CD14-positive monocyte (primary cell): Measurements from ENCODE around the gene ZNF467. TPM values are rescaled to one million over a fixed set of nuclear protein-coding genes. Genes with fewer than 3 reads are reported as not detected.

Source experiments
- DNase-seq, 3 donors: peaks; one replicate each; pipeline ENCODE4 v3.0.0-alpha.2; 2011 to 2022
- H2AFZ ChIP-seq: 2 replicates; pipeline ENCODE4 v1.6.0; 2012; ENCODE audit warnings: mild to moderate bottlenecking, low read depth, low read length, inconsistent platforms; ENCODE audit not compliant: insufficient read depth, poor library complexity, severe bottlenecking
- H3K27ac ChIP-seq, 2 donors: 1 replicate in 1 of 2; 2 replicates in 1 of 2; pipeline ENCODE4 v1.5.1; 2012 to 2013; ENCODE audit warnings: low read length in 2 of 2, control low read depth in 1 of 2, inconsistent platforms in 1 of 2, low read depth in 1 of 2, mild to moderate bottlenecking in 1 of 2
- H3K27me3 ChIP-seq, 2 donors: one replicate each; pipeline versions ENCODE4 v1.6.0 to v1.6.1; 2011 to 2013; ENCODE audit warnings: low read length in 2 of 2; ENCODE audit not compliant: control insufficient read depth in 2 of 2, insufficient read depth in 2 of 2
- H3K36me3 ChIP-seq, 2 donors: replicated peaks in 1 of 2; 1 replicate in 1 of 2; 2 replicates in 1 of 2; pipeline versions ENCODE4 v1.5.1 to v1.6.1; 2012 to 2013; ENCODE audit warnings: low read length in 2 of 2, control low read depth in 1 of 2, inconsistent platforms in 1 of 2, mild to moderate bottlenecking in 1 of 2; ENCODE audit not compliant: insufficient read depth in 2 of 2, control insufficient read depth in 1 of 2
- H3K4me1 ChIP-seq, 2 donors: 1 replicate in 1 of 2; 2 replicates in 1 of 2; pipeline versions ENCODE4 v1.5.1 to v1.6.1; 2012 to 2013; ENCODE audit warnings: low read length in 2 of 2, control low read depth in 1 of 2, inconsistent platforms in 1 of 2, mild to moderate bottlenecking in 1 of 2, moderate library complexity in 1 of 2; ENCODE audit not compliant: insufficient read depth in 2 of 2, control insufficient read depth in 1 of 2
- H3K4me2 ChIP-seq: replicated peaks from 2 replicates; pipeline ENCODE3; 2012; ENCODE audit warnings: low read length, moderate library complexity, mild to moderate bottlenecking; ENCODE audit not compliant: poor library complexity, severe bottlenecking; ENCODE audit errors: extremely low read depth
- H3K4me3 ChIP-seq, 3 experiments: fragments of 200-600 bp in 1 of 3; sonication (generic) in 1 of 3; replicated peaks in 1 of 3; 1 replicate in 2 of 3; 2 replicates in 1 of 3; pipeline ENCODE4 v1.5.1; 2011 to 2013; ENCODE audit warnings: low read length in 3 of 3, mild to moderate bottlenecking in 3 of 3, control low read depth in 2 of 3, low read depth in 2 of 3, inconsistent platforms in 1 of 3, moderate library complexity in 1 of 3
- H3K79me2 ChIP-seq: 2 replicates; pipeline ENCODE4 v1.6.0; 2012; ENCODE audit warnings: mild to moderate bottlenecking, control low read depth, inconsistent platforms, low read length, moderate library complexity; ENCODE audit not compliant: insufficient read depth
- H3K9ac ChIP-seq: 2 replicates; pipeline ENCODE4 v1.6.0; 2017; ENCODE audit warnings: low read length, mild to moderate bottlenecking; ENCODE audit not compliant: insufficient read depth, poor library complexity, severe bottlenecking
- H3K9me3 ChIP-seq, 2 donors: replicated peaks in 1 of 2; 1 replicate in 1 of 2; 2 replicates in 1 of 2; pipeline versions ENCODE4 v1.5.1 to v1.6.1; 2012 to 2013; ENCODE audit warnings: low read length in 2 of 2, control low read depth in 1 of 2; ENCODE audit not compliant: control insufficient read depth in 1 of 2, insufficient read depth in 1 of 2
- H4K20me1 ChIP-seq: 2 replicates; pipeline ENCODE4 v1.6.0; 2012; ENCODE audit warnings: mild to moderate bottlenecking, low read length, control low read depth, moderate library complexity; ENCODE audit not compliant: insufficient read depth
- H3K27ac Mint-ChIP-seq, 7 donors: one replicate each; pipeline ENCODE4 v1.8.0; 2020; ENCODE audit warnings: mild to moderate bottlenecking in 7 of 7, mixed read lengths in 7 of 7, moderate library complexity in 6 of 7, inconsistent platforms in 2 of 7
- H3K27me3 Mint-ChIP-seq, 3 donors: one replicate each; pipeline ENCODE4 v1.8.0; 2021 to 2022; ENCODE audit warnings: low read depth in 3 of 3, mild to moderate bottlenecking in 3 of 3, mixed read lengths in 3 of 3, moderate library complexity in 3 of 3, inconsistent platforms in 1 of 3
- H3K36me3 Mint-ChIP-seq, 2 donors: one replicate each; pipeline ENCODE4 v1.8.0; 2020; ENCODE audit warnings: mixed read lengths in 2 of 2, inconsistent platforms in 1 of 2, mild to moderate bottlenecking in 1 of 2
- H3K4me1 Mint-ChIP-seq: one replicate; pipeline ENCODE4 v1.8.0; 2020; ENCODE audit warnings: mild to moderate bottlenecking, mixed read lengths
- H3K4me3 Mint-ChIP-seq, 2 donors: one replicate each; pipeline ENCODE4 v1.8.0; 2020; ENCODE audit warnings: mild to moderate bottlenecking in 2 of 2, mixed read lengths in 2 of 2, moderate library complexity in 1 of 2
- H3K9me3 Mint-ChIP-seq, 7 donors: one replicate each; pipeline ENCODE4 v1.8.0; 2020 to 2022; ENCODE audit warnings: mixed read lengths in 7 of 7, mild to moderate bottlenecking in 6 of 7, moderate library complexity in 6 of 7, inconsistent platforms in 2 of 7
- CTCF ChIP-seq: fragments of 200-600 bp; IDR thresholded peaks from one replicate; pipeline ENCODE4 v1.8.0; 2022; ENCODE audit warnings: antibody characterized with exemption, mild to moderate bottlenecking
- WGBS: methylation state at CpG from one replicate; pipeline ENCODE4 v1.1.5; 2013; ENCODE audit warnings: missing lambda C conversion rate; ENCODE audit not compliant: insufficient coverage; 5-methylcytosine and 5-hydroxymethylcytosine counted together
- intact Hi-C, 2 donors: fragments of 100-400 bp; cut with micrococcal nuclease; formaldehyde crosslinking; loops; one replicate each; pipeline versions ENCODE4 v1.15.0 to v1.15.1; 2023
- polyA plus RNA-seq, 3 donors: library from polyadenylated mRNA; depleted of rRNA in 1 of 3; unstranded in 2 of 3; stranded (reverse) in 1 of 3; fragments of 300-500 nt in 2 of 3; fragments of >200 nt in 1 of 3; fragmentation: Illumina TruSeq in 2 of 3; gene quantifications; 1 replicate in 2 of 3; 2 replicates in 1 of 3; pipeline ENCODE4 v1.2.3, GENCODE V29; 2012 to 2021

ZNF467 gene
- polyA plus RNA-seq, 3 donors: 43.4 to 100 (median 52.8) TPM

DNA sequence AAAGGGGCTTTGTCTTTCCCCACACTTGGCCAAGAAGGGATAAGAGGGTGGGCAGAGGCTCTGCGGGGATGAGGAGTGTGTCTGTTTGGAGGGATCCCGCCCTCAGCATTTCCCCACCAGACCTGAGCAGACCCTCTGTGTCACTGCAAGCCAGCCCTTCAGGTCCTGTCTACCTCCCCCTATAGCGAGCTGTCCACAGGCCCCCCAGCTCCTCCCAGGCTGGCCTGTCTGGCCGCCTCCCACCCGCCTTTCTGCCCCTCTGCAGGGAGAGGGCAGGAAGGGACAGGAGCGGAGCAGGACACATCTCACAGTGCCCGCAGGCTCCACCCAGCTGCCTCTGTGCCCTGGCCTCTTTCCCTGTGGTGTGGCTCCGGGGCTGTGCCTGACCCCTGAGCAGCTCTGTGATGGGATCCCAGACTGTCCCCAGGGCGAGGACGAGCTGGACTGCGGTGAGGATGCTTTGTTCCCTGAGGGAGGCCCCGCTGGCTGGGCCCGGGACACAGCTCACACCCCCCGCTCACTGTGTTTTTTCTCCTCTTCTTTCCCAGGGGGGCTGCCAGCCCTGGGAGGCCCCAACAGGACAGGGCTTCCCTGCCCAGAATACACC is 17.5 kb upstream of the ZNF467 start:
- peak overlapping the region in 1 of 2 donors; percentile 80 for H3K4me3 Mint-ChIP-seq
- peaks cover 0 to 2% (median 0%) of the 10 kb centered on the region in 7 donors for H3K9me3 Mint-ChIP-seq
- Histone ChIP-seq H3K27ac (no peak overlapping the region), H3K27me3 (peaks cover 3 to 39% of the 10 kb centered on the region in 2 donors), H3K36me3 (no peaks in the 10 kb centered on the region), H3K9me3 (no peaks in the 10 kb centered on the region), H3K4me1 (peaks cover 12 to 19% of the 10 kb centered on the region in 2 donors), H3K4me3 (no peak overlapping the region), H3K4me2 (no peak overlapping the region), H4K20me1 (no peaks in the 10 kb centered on the region), H3K79me2 (no peaks in the 10 kb centered on the region), H3K9ac (no peak overlapping the region), H2AFZ (no peak overlapping the region)
- H3K36me3 Mint-ChIP-seq: no peaks in the 10 kb centered on the region
- no peak overlapping the region for H3K27ac Mint-ChIP-seq
- peaks cover 8% of the 10 kb centered on the region for H3K4me1 Mint-ChIP-seq
- no peak for DNase-seq
- H3K27me3 Mint-ChIP-seq: peaks cover 25 to 55% (median 51%) of the 10 kb centered on the region in 3 donors
- intact Hi-C loops: loop anchor here (2.0 to 5.0 kb wide), 2 partner anchors 128 to 129 kb away; no protein-coding TSS in a partner anchor
- WGBS: 94% methylated on average over 7 of the region's 14 CpGs
- no peak for TF ChIP-seq CTCF

GRCh38 chr7:149790146-149790548 is 16.8 kb upstream of the ZNF467 start:
- H3K4me1 Mint-ChIP-seq: peaks cover 8% of the 10 kb centered on the region
- peak overlapping the region; percentile 56 for H3K4me2 ChIP-seq
- H3K4me3 ChIP-seq: no peak overlapping the region
- intact Hi-C loops: loop anchor here (2.0 to 5.0 kb wide), 2 partner anchors 127 to 128 kb away; no protein-coding TSS in a partner anchor
- no peaks in the 10 kb centered on the region for H4K20me1 ChIP-seq
- H3K9ac ChIP-seq: no peak overlapping the region
- peaks cover 25 to 55% (median 51%) of the 10 kb centered on the region in 3 donors for H3K27me3 Mint-ChIP-seq
- peaks cover 0 to 2% (median 0%) of the 10 kb centered on the region in 7 donors for H3K9me3 Mint-ChIP-seq
- peak overlapping the region in 1 of 2 donors; percentile 60 for H3K4me3 Mint-ChIP-seq
- peaks cover 3 to 39% of the 10 kb centered on the region in 2 donors for H3K27me3 ChIP-seq
- peak; percentile 52 to 57 (median 56) for DNase-seq
- 8% methylated on average over 56 of the region's 56 CpGs for WGBS
- peak; percentile 88 for TF ChIP-seq CTCF
- H3K79me2 ChIP-seq: no peaks in the 10 kb centered on the region
- H3K4me1 ChIP-seq: peaks cover 12 to 19% of the 10 kb centered on the region in 2 donors
- H3K27ac ChIP-seq: no peak overlapping the region
- peak overlapping the region; percentile 56 for H2AFZ ChIP-seq
- no peaks in the 10 kb centered on the region for H3K36me3 ChIP-seq
- no peaks in the 10 kb centered on the region for H3K9me3 ChIP-seq
- no peaks in the 10 kb centered on the region for H3K36me3 Mint-ChIP-seq
- no peak overlapping the region for H3K27ac Mint-ChIP-seq
